IMR-90 (cell line): ENCODE results near the gene SP3. TPM values are rescaled to one million over a fixed set of nuclear protein-coding genes. Genes with fewer than 3 reads are reported as not detected.

Experiments used
- ATAC-seq: fragments of 200-7000 bp; cut with Tn5 transposase; 2 replicates; pipeline ENCODE4 v1.9.1; 2020; ENCODE audit warnings: low read depth, mild to moderate bottlenecking, moderate library complexity
- BruUV-seq: library from RNA; stranded (reverse); fragments of 400-500 nt; replicated peaks from 2 replicates; lab custom pipeline; 2021; lab: Mats Ljungman, UMichigan
- CTCF ChIA-PET: fragments of 300-600 bp; formaldehyde crosslinking; extraction: SDS; loops from one replicate; lab custom pipeline; 2021; ENCODE audit warnings: antibody characterized with exemption; lab: Yijun Ruan, JAX
- POLR2A ChIA-PET: fragments of 300-600 bp; sonication (Branson Sonifier 250); formaldehyde crosslinking; loops from one replicate; lab custom pipeline; 2022; ENCODE audit warnings: antibody characterized with exemption; ENCODE audit not compliant: unreplicated experiment; lab: Charles Lee
- DNase-seq: peaks from one replicate; pipeline ENCODE4 v3.0.0; 2013
- H2AFZ ChIP-seq: replicated peaks from 2 replicates; pipeline ENCODE3; 2013; ENCODE audit warnings: low read length, mild to moderate bottlenecking; ENCODE audit not compliant: poor library complexity
- H2AK5ac ChIP-seq: 2 replicates; pipeline ENCODE4 v1.6.1; 2013; ENCODE audit warnings: low read depth, low read length, inconsistent platforms
- H2AK9ac ChIP-seq: replicated peaks from 2 replicates; pipeline ENCODE3; 2013; ENCODE audit warnings: mild to moderate bottlenecking, low read depth, low read length, moderate library complexity; ENCODE audit not compliant: poor library complexity
- H2BK120ac ChIP-seq: 2 replicates; pipeline ENCODE4 v1.6.1; 2013; ENCODE audit warnings: low read depth, low read length, inconsistent platforms
- H2BK15ac ChIP-seq: 3 replicates; pipeline ENCODE4 v1.6.1; 2013; ENCODE audit warnings: low read depth, low read length, inconsistent platforms
- H2BK20ac ChIP-seq: 2 replicates; pipeline ENCODE4 v1.6.1; 2013; ENCODE audit warnings: low read depth, mild to moderate bottlenecking, inconsistent platforms, low read length, moderate library complexity
- H2BK5ac ChIP-seq: 2 replicates; pipeline ENCODE4 v1.6.1; 2013; ENCODE audit warnings: mild to moderate bottlenecking, low read depth, low read length, inconsistent platforms; ENCODE audit not compliant: poor library complexity, severe bottlenecking
- H3K14ac ChIP-seq: replicated peaks from 2 replicates; pipeline ENCODE4 v1.6.1; 2013; ENCODE audit warnings: low read depth, low read length, inconsistent platforms
- H3K18ac ChIP-seq: 2 replicates; pipeline ENCODE4 v1.6.1; 2013; ENCODE audit warnings: low read depth, low read length, control low read depth
- H3K23ac ChIP-seq: 2 replicates; pipeline ENCODE4 v1.6.1; 2013; ENCODE audit warnings: low read depth, low read length, inconsistent platforms
- H3K27ac ChIP-seq: 2 replicates; pipeline ENCODE4 v1.5.1; 2013; ENCODE audit warnings: mild to moderate bottlenecking, control low read depth, low read length; ENCODE audit not compliant: insufficient read depth
- H3K27me3 ChIP-seq: 2 replicates; pipeline ENCODE4 v1.6.1; 2013; ENCODE audit warnings: low read length; ENCODE audit not compliant: control insufficient read depth, insufficient read depth
- H3K36me3 ChIP-seq: 2 replicates; pipeline ENCODE4 v1.6.1; 2013; ENCODE audit warnings: low read length, mixed read lengths; ENCODE audit not compliant: control insufficient read depth, insufficient read depth
- H3K4ac ChIP-seq: 2 replicates; pipeline ENCODE4 v1.6.1; 2013; ENCODE audit warnings: low read depth, low read length, inconsistent platforms
- H3K4me1 ChIP-seq: 2 replicates; pipeline ENCODE4 v1.6.1; 2013; ENCODE audit warnings: low read length, mixed read lengths; ENCODE audit not compliant: control insufficient read depth, insufficient read depth
- H3K4me2 ChIP-seq: 2 replicates; pipeline ENCODE4 v1.6.1; 2013; ENCODE audit warnings: low read depth, mild to moderate bottlenecking, control low read depth, low read length, moderate library complexity
- H3K4me3 ChIP-seq: 2 replicates; pipeline ENCODE4 v1.5.1; 2013; ENCODE audit warnings: low read depth, mild to moderate bottlenecking, control low read depth, low read length, moderate library complexity; ENCODE audit not compliant: insufficient read depth
- H3K56ac ChIP-seq: 2 replicates; pipeline ENCODE4 v1.6.1; 2013; ENCODE audit warnings: low read length, inconsistent platforms; ENCODE audit not compliant: insufficient read depth; ENCODE audit errors: extremely low read depth
- H3K79me1 ChIP-seq, 2 experiments: 2 replicates each; pipeline ENCODE4 v1.6.1; 2013; ENCODE audit warnings: low read length in 2 of 2, inconsistent platforms in 1 of 2, low read depth in 1 of 2
- H3K9ac ChIP-seq: 2 replicates; pipeline ENCODE4 v1.6.1; 2013; ENCODE audit warnings: low read depth, low read length, control low read depth
- H3K9me1 ChIP-seq: 2 replicates; pipeline ENCODE4 v1.6.1; 2013; ENCODE audit warnings: low read length, inconsistent platforms; ENCODE audit not compliant: insufficient read depth
- H3K9me3 ChIP-seq: 2 replicates; pipeline ENCODE4 v1.6.1; 2013; ENCODE audit warnings: low read length; ENCODE audit not compliant: control insufficient read depth, insufficient read depth
- H4K20me1 ChIP-seq: 2 replicates; pipeline ENCODE4 v1.6.1; 2013; ENCODE audit warnings: low read length, inconsistent platforms; ENCODE audit not compliant: insufficient read depth
- H4K5ac ChIP-seq: 2 replicates; pipeline ENCODE4 v1.6.1; 2013; ENCODE audit warnings: mild to moderate bottlenecking, low read depth, low read length, control low read depth
- H4K8ac ChIP-seq, 2 experiments: 2 replicates each; pipeline ENCODE4 v1.6.1; 2013; ENCODE audit warnings: low read depth in 2 of 2, low read length in 2 of 2, control low read depth in 1 of 2, inconsistent platforms in 1 of 2
- H4K91ac ChIP-seq: 2 replicates; pipeline ENCODE4 v1.6.1; 2013; ENCODE audit warnings: low read depth, low read length, inconsistent platforms; ENCODE audit not compliant: insufficient read depth
- BHLHE40 ChIP-seq: fragments of 150-350 bp; IDR thresholded peaks from 2 replicates; pipeline ENCODE4 v1.6.1; 2016; ENCODE audit warnings: mild to moderate bottlenecking, low read depth, low read length
- CEBPB ChIP-seq: IDR thresholded peaks from 2 replicates; pipeline ENCODE4 v1.6.1; 2012; ENCODE audit warnings: low read depth, low read length, improper control_type of control experiment
- CHD1 ChIP-seq: IDR thresholded peaks from 2 replicates; pipeline ENCODE4 v1.6.1; 2012; ENCODE audit warnings: low read depth, low read length, improper control_type of control experiment
- CTCF ChIP-seq: conservative IDR thresholded peaks from 2 replicates; pipeline ENCODE4 v1.5.1; 2012; ENCODE audit warnings: mild to moderate bottlenecking, low read depth, low read length, improper control_type of control experiment
- FOS ChIP-seq: fragments of 150-350 bp; IDR thresholded peaks from 2 replicates; pipeline ENCODE4 v1.6.1; 2016; ENCODE audit warnings: low read depth, low read length
- MAFK ChIP-seq: IDR thresholded peaks from 2 replicates; pipeline ENCODE4 v1.6.1; 2012; ENCODE audit warnings: low read depth, low read length, improper control_type of control experiment
- MAZ ChIP-seq: IDR thresholded peaks from 2 replicates; pipeline ENCODE4 v1.6.1; 2012; ENCODE audit warnings: low read depth, mild to moderate bottlenecking, low read length, improper control_type of control experiment, moderate library complexity, borderline replicate concordance
- MXI1 ChIP-seq: IDR thresholded peaks from 2 replicates; pipeline ENCODE4 v1.6.1; 2012; ENCODE audit warnings: low read depth, mild to moderate bottlenecking, low read length, moderate library complexity, borderline replicate concordance
- NFE2L2 ChIP-seq: fragments of 150-350 bp; IDR thresholded peaks from 2 replicates; pipeline ENCODE4 v1.6.1; 2016; ENCODE audit warnings: low read depth, mild to moderate bottlenecking, low read length
- POLR2A ChIP-seq: IDR thresholded peaks from 2 replicates; pipeline ENCODE4 v1.6.1; 2012; ENCODE audit warnings: mild to moderate bottlenecking, low read depth, low read length
- RAD21 ChIP-seq: IDR thresholded peaks from 2 replicates; pipeline ENCODE4 v1.6.1; 2012; ENCODE audit warnings: low read length, improper control_type of control experiment
- RCOR1 ChIP-seq: IDR thresholded peaks from 2 replicates; pipeline ENCODE4 v1.6.1; 2012; ENCODE audit warnings: mild to moderate bottlenecking, low read length, improper control_type of control experiment; ENCODE audit not compliant: insufficient replicate concordance
- RFX5 ChIP-seq: IDR thresholded peaks from 2 replicates; pipeline ENCODE4 v1.8.0; 2012; ENCODE audit warnings: low read depth, mild to moderate bottlenecking, low read length, moderate library complexity
- SMC3 ChIP-seq: fragments of 150-350 bp; IDR thresholded peaks from 2 replicates; pipeline ENCODE4 v1.6.1; 2016; ENCODE audit warnings: low read depth, mild to moderate bottlenecking, antibody characterized with exemption, low read length, moderate library complexity
- USF2 ChIP-seq: fragments of 150-350 bp; IDR thresholded peaks from 2 replicates; pipeline ENCODE4 v1.6.1; 2017; ENCODE audit warnings: mild to moderate bottlenecking, antibody characterized with exemption, low read length, low read depth
- WGBS, 2 experiments: methylation state at CpG; one replicate each; pipeline versions ENCODE4 v1.1.5 to v1.1.7; 2013; ENCODE audit warnings: missing lambda C conversion rate in 2 of 2; ENCODE audit not compliant: insufficient read length in 1 of 2; ENCODE audit errors: extremely low coverage in 2 of 2; 5-methylcytosine and 5-hydroxymethylcytosine counted together
- dilution Hi-C: fragments of 300-500 bp; cut with HindIII; formaldehyde crosslinking; loops from one replicate; pipeline ENCODE4 v1.14.3; 2018; ENCODE audit warnings: low sequenced_read_pairs; ENCODE audit not compliant: unreplicated experiment
- in situ Hi-C: fragments of 300-500 bp; cut with MboI; formaldehyde crosslinking; loops from 3 replicates; pipeline ENCODE4 v1.14.3; 2019; ENCODE audit warnings: low sequenced_read_pairs, inconsistent platforms, mixed read lengths
- intact Hi-C: fragments of 100-400 bp; cut with micrococcal nuclease; formaldehyde crosslinking; loops from 2 replicates; pipeline ENCODE4 v1.10.0; 2022
- polyA plus RNA-seq, 3 experiments: library from polyadenylated mRNA; depleted of rRNA; stranded (reverse); fragments of >200 nt; gene quantifications; 2 replicates each; pipeline ENCODE4 v1.2.3, GENCODE V29; 2012; ENCODE audit warnings: low replicate concordance in 1 of 3
- total RNA-seq: library from RNA; depleted of rRNA; stranded (reverse); fragments of >200 nt; gene quantifications from 2 replicates; pipeline ENCODE4 v1.2.3, GENCODE V29; 2012
- TF ChIP-seq, protein P1 (sequence below): fragments of 150-350 bp; IDR thresholded peaks from 2 replicates; pipeline ENCODE4 v1.6.1; 2016; ENCODE audit warnings: low read depth, mild to moderate bottlenecking, low read length, moderate library complexity, borderline replicate concordance

Gene SP3
- total and polyA plus RNA-seq, 2 of the 4 experiments (the other 2 are of a cell fraction) = 26.7 to 136 TPM

- CTCF ChIA-PET = no interaction called here
Measured at GRCh38 chr2:173948198-173948597, 17.0 kb downstream of the SP3 start.

More at GRCh38 chr2:173948198-173948597, 17.0 kb downstream of the SP3 start:
- TF ChIP-seq NFE2L2 (no peak), FOS (no peak), CTCF (no peak), RAD21 (no peak), BHLHE40 (no peak), SMC3 (no peak), MAZ (no peak), POLR2A (no peak), MAFK (no peak), USF2 (no peak), MXI1 (no peak), CEBPB (no peak), CHD1 (no peak), RFX5 (no peak), RCOR1 (no peak)
- TF ChIP-seq, protein P1, sequence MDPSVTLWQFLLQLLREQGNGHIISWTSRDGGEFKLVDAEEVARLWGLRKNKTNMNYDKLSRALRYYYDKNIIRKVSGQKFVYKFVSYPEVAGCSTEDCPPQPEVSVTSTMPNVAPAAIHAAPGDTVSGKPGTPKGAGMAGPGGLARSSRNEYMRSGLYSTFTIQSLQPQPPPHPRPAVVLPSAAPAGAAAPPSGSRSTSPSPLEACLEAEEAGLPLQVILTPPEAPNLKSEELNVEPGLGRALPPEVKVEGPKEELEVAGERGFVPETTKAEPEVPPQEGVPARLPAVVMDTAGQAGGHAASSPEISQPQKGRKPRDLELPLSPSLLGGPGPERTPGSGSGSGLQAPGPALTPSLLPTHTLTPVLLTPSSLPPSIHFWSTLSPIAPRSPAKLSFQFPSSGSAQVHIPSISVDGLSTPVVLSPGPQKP = no peak
- DNase-seq (no peak), ATAC-seq (no peak)
- Histone ChIP-seq H2BK20ac (no peak overlapping the region), H3K36me3 (peaks cover 11% of the 10 kb centered on the region), H4K5ac (no peak overlapping the region), H3K18ac (no peak overlapping the region), H3K27me3 (no peaks in the 10 kb centered on the region), H3K4me2 (no peak overlapping the region), H3K4me1 (no peaks in the 10 kb centered on the region; the same call in none of the 2 replicates), H3K9me3 (no peaks in the 10 kb centered on the region), H2AFZ (no peak overlapping the region), H3K56ac (no peak overlapping the region), H3K23ac (no peak overlapping the region), H3K9ac (no peak overlapping the region), H3K14ac (no peak overlapping the region), H3K9me1 (0 out of 2 replicates have a peak, but pooled peaks cover 2% of the 10 kb centered on the region), H2BK120ac (no peak overlapping the region), H4K91ac (no peak overlapping the region), H2BK5ac (no peak overlapping the region), H2AK9ac (no peak overlapping the region), H2AK5ac (no peak overlapping the region), H3K27ac (no peak overlapping the region), H4K8ac (no peak overlapping the region), H3K79me1 (peaks cover 4 to 50% of the 10 kb centered on the region in 2 experiments; a peak in 2 of 4 replicates), H3K4me3 (no peak overlapping the region), H4K20me1 (peaks cover 80% of the 10 kb centered on the region), H2BK15ac (no peak overlapping the region), H3K4ac (no peak overlapping the region)
- 100% methylated on average over 1 of the region's 2 CpGs; no CpG with 5 or more reads in 1 of the 2 experiments for WGBS, 2 experiments
- intact Hi-C loops (loop anchor here (10.0 kb wide), 1 partner anchor 293 kb away; no protein-coding TSS in a partner anchor), in situ Hi-C loops (no loop called here), dilution Hi-C loops (no loop called here)
- BruUV-seq = no TSS peak
- POLR2A ChIA-PET = no interaction called here
